Ascending aorta (tissue), 2 donors: Measurements from ENCODE around the gene F10. TPM values are rescaled to one million over a fixed set of nuclear protein-coding genes. Genes with fewer than 3 reads are reported as not detected.

ENCODE experiments used
- DNase-seq, 2 donors: peaks; one replicate each; pipeline ENCODE4 v3.0.0-alpha.2; 2019; ENCODE audit warnings: low spot score in 2 of 2
- H3K27ac ChIP-seq, 2 donors: fragments of 200-600 bp; sonication (generic); one replicate each; pipeline ENCODE4 v1.5.1; 2016 to 2017; ENCODE audit warnings: mild to moderate bottlenecking in 1 of 2
- H3K27me3 ChIP-seq: fragments of 200-600 bp; sonication (generic); one replicate; pipeline ENCODE4 v1.5.1; 2017
- H3K36me3 ChIP-seq, 2 donors: fragments of 200-600 bp; sonication (generic); one replicate each; pipeline ENCODE4 v1.5.1; 2016
- H3K4me1 ChIP-seq, 2 donors: fragments of 200-600 bp; sonication (generic); one replicate each; pipeline ENCODE4 v1.5.1; 2016 to 2017; ENCODE audit warnings: mild to moderate bottlenecking in 1 of 2
- H3K4me3 ChIP-seq, 2 donors: fragments of 200-600 bp; sonication (generic); one replicate each; pipeline ENCODE4 v1.5.1; 2016 to 2017; ENCODE audit warnings: mild to moderate bottlenecking in 1 of 2
- H3K9me3 ChIP-seq, 2 donors: fragments of 200-600 bp; sonication (generic); one replicate each; pipeline ENCODE4 v1.5.1; 2016
- intact Hi-C: fragments of 100-400 bp; cut with DNase I; formaldehyde crosslinking; loops from one replicate; pipeline ENCODE4 v1.15.1; 2023
- total RNA-seq: library from RNA; depleted of rRNA; stranded (reverse); fragments of >200 nt; gene quantifications from one replicate; pipeline ENCODE4 v1.1.0, GENCODE V29; 2016
- TF ChIP-seq, protein P1 (sequence below), 3 experiments: fragments of 200-600 bp in 2 of 3; fragments of 450-650 bp in 1 of 3; sonication (generic) in 2 of 3; IDR thresholded peaks; one replicate each; pipeline ENCODE4 v1.5.1; 2016 to 2019; ENCODE audit warnings: antibody characterized with exemption in 3 of 3, mild to moderate bottlenecking in 1 of 3, moderate library complexity in 1 of 3

F10 gene
- total RNA-seq, 1 donor from 2014 or later = 15.8 TPM

DNA sequence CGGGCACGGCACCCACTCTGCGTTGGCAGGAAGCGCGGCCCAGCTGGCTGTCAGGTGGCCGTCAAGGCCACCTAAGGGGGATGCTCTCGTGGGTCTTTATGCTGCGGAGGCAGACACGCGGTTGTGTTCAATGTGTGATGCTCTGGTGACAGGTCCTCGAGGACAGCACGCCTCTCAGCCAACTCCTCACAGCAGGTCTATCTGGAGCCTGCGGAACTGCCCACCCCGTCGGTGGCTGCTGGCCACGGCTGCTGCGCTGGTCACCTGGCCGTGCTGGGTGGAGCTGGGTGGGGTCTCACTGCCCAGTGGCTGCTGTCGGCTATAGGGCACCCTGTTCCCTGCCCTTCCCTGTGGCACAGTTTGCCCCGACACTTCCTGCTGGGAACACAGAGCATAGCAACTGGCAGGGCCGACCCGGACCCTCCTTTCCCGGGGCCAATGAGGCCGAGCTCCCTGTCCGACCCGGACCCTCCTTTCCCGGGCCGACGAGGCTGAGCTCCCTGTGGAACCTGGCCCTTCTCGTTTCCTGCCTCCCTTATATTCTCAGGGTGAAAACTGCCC lies 31.3 kb upstream of the F10 start:
- TF ChIP-seq, protein P1, sequence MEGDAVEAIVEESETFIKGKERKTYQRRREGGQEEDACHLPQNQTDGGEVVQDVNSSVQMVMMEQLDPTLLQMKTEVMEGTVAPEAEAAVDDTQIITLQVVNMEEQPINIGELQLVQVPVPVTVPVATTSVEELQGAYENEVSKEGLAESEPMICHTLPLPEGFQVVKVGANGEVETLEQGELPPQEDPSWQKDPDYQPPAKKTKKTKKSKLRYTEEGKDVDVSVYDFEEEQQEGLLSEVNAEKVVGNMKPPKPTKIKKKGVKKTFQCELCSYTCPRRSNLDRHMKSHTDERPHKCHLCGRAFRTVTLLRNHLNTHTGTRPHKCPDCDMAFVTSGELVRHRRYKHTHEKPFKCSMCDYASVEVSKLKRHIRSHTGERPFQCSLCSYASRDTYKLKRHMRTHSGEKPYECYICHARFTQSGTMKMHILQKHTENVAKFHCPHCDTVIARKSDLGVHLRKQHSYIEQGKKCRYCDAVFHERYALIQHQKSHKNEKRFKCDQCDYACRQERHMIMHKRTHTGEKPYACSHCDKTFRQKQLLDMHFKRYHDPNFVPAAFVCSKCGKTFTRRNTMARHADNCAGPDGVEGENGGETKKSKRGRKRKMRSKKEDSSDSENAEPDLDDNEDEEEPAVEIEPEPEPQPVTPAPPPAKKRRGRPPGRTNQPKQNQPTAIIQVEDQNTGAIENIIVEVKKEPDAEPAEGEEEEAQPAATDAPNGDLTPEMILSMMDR (IDR thresholded peaks at IDR 0.05) = no peak
- Histone ChIP-seq H3K27me3 (no peaks in the 10 kb centered on the region), H3K9me3 (no peaks in the 10 kb centered on the region), H3K27ac (no peak overlapping the region), H3K4me1 (no peaks in the 10 kb centered on the region), H3K36me3 (peaks cover 14 to 15% of the 10 kb centered on the region in 2 donors), H3K4me3 (no peak overlapping the region)
- no peak for DNase-seq
- intact Hi-C loops = no loop called here

DNA sequence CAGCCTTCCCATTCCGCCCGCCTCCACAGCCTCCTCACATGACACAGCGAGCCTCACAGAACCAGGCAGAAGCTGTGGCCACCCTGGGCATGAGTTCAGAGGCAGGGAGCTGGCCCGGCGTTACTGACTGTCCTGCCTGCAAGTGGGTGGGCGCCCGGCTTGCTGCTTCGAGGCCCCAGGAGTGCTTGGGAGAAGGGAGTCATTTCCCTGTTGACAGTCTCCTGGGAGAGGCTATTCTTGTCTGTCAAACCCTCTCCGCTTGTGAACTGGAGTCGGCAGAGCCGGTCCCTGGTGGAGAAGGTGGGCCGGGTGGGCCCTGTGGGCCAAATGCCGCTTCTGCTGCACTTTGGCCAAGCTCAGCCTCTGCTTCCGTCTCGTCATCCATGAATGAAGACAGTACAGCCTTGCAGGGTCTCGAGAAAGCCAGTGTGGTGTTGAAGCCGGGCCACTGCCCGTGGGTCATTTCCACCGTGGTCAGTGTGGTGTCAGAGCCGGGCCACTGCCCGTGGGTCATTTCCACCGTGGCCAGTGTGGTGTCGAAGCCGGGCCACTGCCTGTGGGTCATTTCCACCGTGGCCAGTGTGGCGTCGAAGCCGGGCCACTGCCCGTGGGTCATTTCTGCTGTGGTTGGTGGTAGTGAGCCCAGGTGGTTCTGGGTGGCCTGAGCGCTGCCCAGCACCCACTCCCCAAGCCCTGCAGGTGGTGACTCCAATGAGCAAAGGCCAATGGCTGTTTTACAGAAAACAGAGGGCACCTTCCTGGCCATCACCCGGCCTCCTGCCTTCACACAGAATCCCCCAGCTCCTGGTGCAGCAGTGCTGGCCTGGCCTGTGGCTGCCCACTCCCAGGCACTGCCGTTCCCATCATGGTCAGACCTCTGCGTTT lies 30.5 kb upstream of the F10 start:
- no peaks in the 10 kb centered on the region for H3K9me3 ChIP-seq
- peaks cover 12 to 15% of the 10 kb centered on the region in 2 donors for H3K36me3 ChIP-seq
- intact Hi-C loops = no loop called here
- no peak for DNase-seq
- H3K4me3 ChIP-seq = no peak overlapping the region
- H3K27ac ChIP-seq = no peak overlapping the region
- H3K27me3 ChIP-seq = no peaks in the 10 kb centered on the region
- TF ChIP-seq, protein P1 (IDR thresholded peaks at IDR 0.05) = no peak
- H3K4me1 ChIP-seq = no peaks in the 10 kb centered on the region

DNA sequence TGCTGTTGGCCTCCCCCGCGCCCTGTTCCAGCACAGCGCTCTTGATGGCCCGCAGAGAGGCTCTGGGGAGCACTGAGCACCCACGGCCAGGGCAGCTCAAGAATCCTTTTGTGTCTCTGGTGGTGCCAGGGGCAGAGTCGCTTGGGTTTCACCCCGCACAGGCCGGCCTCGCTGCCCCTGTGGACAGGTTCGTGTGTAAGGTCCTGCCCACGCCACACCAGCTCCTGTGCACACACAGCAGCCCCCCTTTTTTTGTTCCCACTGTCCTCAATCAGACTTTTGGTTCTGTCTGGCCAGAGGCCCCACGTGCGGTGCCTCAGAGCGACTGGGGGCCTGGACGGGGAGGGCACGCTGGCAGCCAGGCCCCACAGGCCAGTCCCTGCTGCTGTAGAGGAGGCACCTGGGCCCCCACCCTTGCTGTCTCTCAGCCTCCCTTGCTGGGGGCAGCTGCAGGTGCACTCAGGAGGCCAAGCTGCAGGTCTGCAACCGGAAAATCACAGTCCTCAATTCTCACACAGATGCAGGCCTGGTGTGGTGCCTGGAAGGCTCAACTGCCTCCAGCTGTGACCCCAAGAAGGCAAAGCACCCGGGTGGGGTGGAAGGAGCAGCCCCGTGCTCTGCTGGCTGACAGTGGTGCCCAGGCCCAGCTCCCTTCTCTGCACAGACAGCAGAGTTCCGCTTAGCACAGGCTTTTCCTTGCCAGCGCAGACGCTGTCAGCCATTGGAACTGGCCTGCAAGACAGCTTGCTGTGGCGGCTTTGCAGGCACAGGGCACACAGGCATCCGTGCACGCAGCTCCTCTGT lies 29.6 kb upstream of the F10 start:
- intact Hi-C loops = no loop called here
- DNase-seq = no peak
- peaks cover 7 to 8% of the 10 kb centered on the region in 2 donors for H3K36me3 ChIP-seq

DNA sequence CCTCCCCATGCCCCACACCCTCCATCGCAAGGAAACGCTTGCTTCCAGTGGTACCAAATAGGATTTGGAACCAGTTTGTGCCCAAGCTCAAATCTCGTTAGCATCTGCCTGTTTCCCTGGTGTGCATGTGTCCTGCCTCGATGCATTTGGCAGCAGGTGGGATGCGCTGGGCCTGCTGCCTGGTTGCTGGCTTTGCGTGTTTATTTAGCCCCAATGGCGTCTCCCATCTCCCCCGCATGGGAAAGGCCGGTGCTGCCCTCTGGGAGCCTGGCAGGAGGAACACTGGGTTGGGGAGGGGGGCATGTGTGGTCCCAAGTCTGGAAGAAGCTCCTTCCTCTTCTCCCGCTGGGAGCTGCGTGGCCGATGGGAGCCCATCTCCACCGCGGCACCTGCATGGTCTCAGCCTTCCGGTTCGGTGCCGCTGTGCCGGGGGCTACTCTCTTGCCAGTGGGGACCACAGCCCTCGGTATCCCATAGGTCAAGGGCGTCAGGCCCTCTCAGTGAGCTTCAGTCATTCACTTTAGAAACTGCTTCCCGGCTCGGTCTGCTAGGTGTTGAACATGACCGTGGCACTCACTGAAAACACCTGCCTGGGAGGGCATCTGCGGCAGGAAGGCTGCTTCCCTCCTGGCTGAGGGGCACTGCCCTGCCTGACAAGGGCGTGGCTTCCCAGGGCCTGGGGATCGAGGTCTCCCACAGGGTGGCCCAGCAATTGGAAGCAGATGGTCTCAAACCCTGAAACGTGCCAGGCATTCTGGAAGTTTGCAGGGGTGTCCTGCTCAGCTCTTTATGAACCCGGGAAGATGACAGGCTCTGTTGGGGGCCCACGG lies 28.8 kb upstream of the F10 start:
- H3K4me3 ChIP-seq = no peak overlapping the region
- no peak overlapping the region for H3K27ac ChIP-seq
- no peaks in the 10 kb centered on the region for H3K27me3 ChIP-seq
- intact Hi-C loops = no loop called here
- peaks cover 5 to 6% of the 10 kb centered on the region in 2 donors for H3K36me3 ChIP-seq
- no peak for DNase-seq
- no peaks in the 10 kb centered on the region for H3K4me1 ChIP-seq
- H3K9me3 ChIP-seq = no peaks in the 10 kb centered on the region
- TF ChIP-seq, protein P1 (IDR thresholded peaks at IDR 0.05) = no peak

More for the DNA sequence above, 29.6 kb upstream of the F10 start:
- Histone ChIP-seq H3K4me3 (no peak overlapping the region), H3K9me3 (no peaks in the 10 kb centered on the region), H3K27me3 (no peaks in the 10 kb centered on the region), H3K4me1 (no peaks in the 10 kb centered on the region), H3K27ac (no peak overlapping the region)
- TF ChIP-seq, protein P1 (IDR thresholded peaks at IDR 0.05) = no peak

DNA sequence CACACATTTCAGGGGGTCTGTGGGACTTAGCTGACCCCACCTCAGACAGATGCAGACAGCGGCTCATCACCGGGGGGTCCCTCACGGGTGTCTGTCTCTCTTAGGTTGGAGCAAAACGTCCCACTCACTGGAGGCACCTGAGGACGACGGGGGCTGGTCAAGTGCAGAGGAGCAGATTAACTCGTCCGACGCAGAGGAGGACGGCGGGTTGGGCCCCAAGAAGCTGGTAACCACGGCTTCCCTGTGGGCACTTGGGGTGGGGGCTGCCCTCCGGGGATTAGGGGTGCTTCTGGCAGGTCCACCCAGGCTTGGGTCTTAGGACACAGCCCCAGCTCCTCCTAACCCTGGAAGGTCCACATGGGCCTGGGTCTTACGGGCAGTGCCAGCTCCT lies 28.2 kb upstream of the F10 start:
- H3K9me3 ChIP-seq = no peaks in the 10 kb centered on the region
- no peak for DNase-seq
- TF ChIP-seq, protein P1 (IDR thresholded peaks at IDR 0.05) = no peak
- no peaks in the 10 kb centered on the region for H3K27me3 ChIP-seq
- H3K36me3 ChIP-seq = peaks cover 5 to 6% of the 10 kb centered on the region in 2 donors
- H3K27ac ChIP-seq = no peak overlapping the region
- H3K4me1 ChIP-seq = no peaks in the 10 kb centered on the region
- no peak overlapping the region for H3K4me3 ChIP-seq
- intact Hi-C loops = no loop called here
